GM13976 (cell line): ENCODE data around the gene TNNI3K.

ENCODE experiments used
- DNase-seq: peaks from one replicate; pipeline ENCODE4 v3.0.0; 2012; ENCODE audit warnings: low spot score
- CTCF ChIP-seq: IDR thresholded peaks from 2 replicates; pipeline ENCODE4 v1.5.1; 2012; ENCODE audit warnings: borderline replicate concordance, mild to moderate bottlenecking; ENCODE audit not compliant: insufficient read depth; ENCODE audit errors: extremely low read depth, missing control alignments, control extremely low read depth
- in situ Hi-C: fragments of 300-500 bp; cut with MboI; formaldehyde crosslinking; loops from one replicate; pipeline ENCODE4 v1.12.0; 2022; ENCODE audit warnings: low sequenced_read_pairs, mixed read lengths, inconsistent platforms; ENCODE audit not compliant: unreplicated experiment

Gene TNNI3K

GRCh38 chr1:74478979-74479378 lies 243.8 kb downstream of the TNNI3K start:
- in situ Hi-C loops: no loop called here
- no peak for TF ChIP-seq CTCF
- no peak for DNase-seq

GRCh38 chr1:74480068-74480467 lies 244.9 kb downstream of the TNNI3K start:
- in situ Hi-C loops: no loop called here
- no peak for DNase-seq
- TF ChIP-seq CTCF: no peak

GRCh38 chr1:74481607-74482006 lies 246.4 kb downstream of the TNNI3K start:
- no peak for DNase-seq
- TF ChIP-seq CTCF: no peak
- in situ Hi-C loops: no loop called here

- TF ChIP-seq CTCF: no peak
- in situ Hi-C loops: no loop called here
- DNase-seq: no peak
These were observed 250.4 kb downstream of the TNNI3K start for GRCh38 chr1:74485622-74486021.

GRCh38 chr1:74486036-74486435 lies 250.8 kb downstream of the TNNI3K start:
- TF ChIP-seq CTCF: no peak
- no peak for DNase-seq
- in situ Hi-C loops: no loop called here

GRCh38 chr1:74496669-74497068 lies 261.5 kb downstream of the TNNI3K start:
- in situ Hi-C loops: no loop called here
- TF ChIP-seq CTCF: no peak
- no peak for DNase-seq

- no peak for DNase-seq
- in situ Hi-C loops: no loop called here
- no peak for TF ChIP-seq CTCF
These were observed 263.7 kb downstream of the TNNI3K start for GRCh38 chr1:74498901-74499300.
